HFF-Myc (cell line): Measurements from ENCODE around the gene ZNF444.
A peak's percentile ranks its signal among the peaks of the same experiment; 100 is the strongest.
"Not testable (repeated sequence)": the region's sequence is repeated elsewhere in the genome, so short reads cannot be mapped to it uniquely, and the experiment has no call there.

Source experiments
- DNase-seq: peaks from one replicate; pipeline ENCODE4 v3.0.0-alpha.2; 2011; ENCODE audit warnings: low read depth; ENCODE audit errors: extremely low read depth
- H3K4me3 ChIP-seq: replicated peaks from 2 replicates; pipeline ENCODE4 v1.5.1; 2011; ENCODE audit warnings: low read depth, mild to moderate bottlenecking, control low read depth, low read length
- CTCF ChIP-seq: IDR thresholded peaks from 2 replicates; pipeline ENCODE4 v1.5.1; 2012; ENCODE audit warnings: mild to moderate bottlenecking, low read depth, low read length, control low read depth; ENCODE audit errors: missing control alignments

The ZNF444 gene

GRCh38 chr19:56103027-56103614 is 38.0 kb upstream of the ZNF444 start:
- no peak for TF ChIP-seq CTCF
- DNase-seq, result no peak
- no peak overlapping the region for H3K4me3 ChIP-seq

- H3K4me3 ChIP-seq, result no peak overlapping the region
- TF ChIP-seq CTCF, result no peak
- DNase-seq, result no peak
These were observed 36.7 kb upstream of the ZNF444 start for GRCh38 chr19:56104423-56104822.

- DNase-seq, result no peak
- TF ChIP-seq CTCF, result peak; percentile 49
These were observed 35.9 kb upstream of the ZNF444 start for GRCh38 chr19:56105090-56105701.

GRCh38 chr19:56105831-56106396 is 35.2 kb upstream of the ZNF444 start:
- H3K4me3 ChIP-seq, DNase-seq: not testable (repeated sequence)

More at GRCh38 chr19:56105090-56105701, 35.9 kb upstream of the ZNF444 start:
- no peak overlapping the region for H3K4me3 ChIP-seq

GRCh38 chr19:56106397-56106849 is 34.7 kb upstream of the ZNF444 start:
- TF ChIP-seq CTCF, result no peak
- DNase-seq, result no peak
- no peak overlapping the region for H3K4me3 ChIP-seq

GRCh38 chr19:56106993-56107392 is 34.1 kb upstream of the ZNF444 start:
- no peak for DNase-seq
- H3K4me3 ChIP-seq, result no peak overlapping the region
- TF ChIP-seq CTCF, result no peak

GRCh38 chr19:56107626-56108351 is 33.3 kb upstream of the ZNF444 start:
- no peak for DNase-seq
- no peak for TF ChIP-seq CTCF

More at GRCh38 chr19:56107626-56108351, 33.3 kb upstream of the ZNF444 start:
- H3K4me3 ChIP-seq, result no peak overlapping the region
